Measurements from ENCODE around the gene SUGP1.

GRCh38 chr19:19334989-19335344 lies 14.7 kb upstream of the SUGP1 start:
- TF ChIP-seq, protein P1, sequence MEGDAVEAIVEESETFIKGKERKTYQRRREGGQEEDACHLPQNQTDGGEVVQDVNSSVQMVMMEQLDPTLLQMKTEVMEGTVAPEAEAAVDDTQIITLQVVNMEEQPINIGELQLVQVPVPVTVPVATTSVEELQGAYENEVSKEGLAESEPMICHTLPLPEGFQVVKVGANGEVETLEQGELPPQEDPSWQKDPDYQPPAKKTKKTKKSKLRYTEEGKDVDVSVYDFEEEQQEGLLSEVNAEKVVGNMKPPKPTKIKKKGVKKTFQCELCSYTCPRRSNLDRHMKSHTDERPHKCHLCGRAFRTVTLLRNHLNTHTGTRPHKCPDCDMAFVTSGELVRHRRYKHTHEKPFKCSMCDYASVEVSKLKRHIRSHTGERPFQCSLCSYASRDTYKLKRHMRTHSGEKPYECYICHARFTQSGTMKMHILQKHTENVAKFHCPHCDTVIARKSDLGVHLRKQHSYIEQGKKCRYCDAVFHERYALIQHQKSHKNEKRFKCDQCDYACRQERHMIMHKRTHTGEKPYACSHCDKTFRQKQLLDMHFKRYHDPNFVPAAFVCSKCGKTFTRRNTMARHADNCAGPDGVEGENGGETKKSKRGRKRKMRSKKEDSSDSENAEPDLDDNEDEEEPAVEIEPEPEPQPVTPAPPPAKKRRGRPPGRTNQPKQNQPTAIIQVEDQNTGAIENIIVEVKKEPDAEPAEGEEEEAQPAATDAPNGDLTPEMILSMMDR (IDR thresholded peaks at IDR 0.05) = no peak
- TF ChIP-seq POLR2A (IDR thresholded peaks at IDR 0.05) = no peak

All from testis (tissue), 2 donors.